GM12878 (cell line): ENCODE results near the gene LPCAT3. TPM values are rescaled to one million over a fixed set of nuclear protein-coding genes. Genes with fewer than 3 reads are reported as not detected.

ENCODE experiments used
- ATF3 ChIP-seq: IDR thresholded peaks from 2 replicates; pipeline ENCODE4 v1.6.1; 2011; ENCODE audit warnings: low read depth, mild to moderate bottlenecking, low read length, moderate library complexity, borderline replicate concordance; ENCODE audit errors: extremely low read depth
- CHD1 ChIP-seq: IDR thresholded peaks from 2 replicates; pipeline ENCODE4 v1.6.1; 2012; ENCODE audit warnings: low read depth, low read length, improper control_type of control experiment
- CUX1 ChIP-seq: IDR thresholded peaks from 2 replicates; pipeline ENCODE4 v1.6.1; 2012; ENCODE audit warnings: improper control_type of control experiment, low read depth, low read length; ENCODE audit not compliant: insufficient replicate concordance
- EGR1 ChIP-seq, 2 experiments: IDR thresholded peaks; 1 replicate in 1 of 2; 2 replicates in 1 of 2; pipeline ENCODE4 v1.6.1; 2011 to 2012; ENCODE audit warnings: low read depth in 2 of 2, low read length in 2 of 2, borderline replicate concordance in 1 of 2, mild to moderate bottlenecking in 1 of 2, moderate library complexity in 1 of 2
- HDGF ChIP-seq: fragments of 450-650 bp; IDR thresholded peaks from 2 replicates; pipeline ENCODE4 v1.6.1; 2016; ENCODE audit warnings: antibody characterized with exemption
- IRF4 ChIP-seq: IDR thresholded peaks from 2 replicates; pipeline ENCODE4 v1.6.1; 2011; ENCODE audit warnings: low read depth, low read length
- KAT2A ChIP-seq: conservative IDR thresholded peaks from 2 replicates; pipeline ENCODE4 v1.6.1; 2011; ENCODE audit warnings: low read depth, low read length; ENCODE audit not compliant: control insufficient read depth
- KLF5 ChIP-seq: fragments of 450-650 bp; IDR thresholded peaks from 2 replicates; pipeline ENCODE4 v1.6.1; 2014; ENCODE audit warnings: mild to moderate bottlenecking; ENCODE audit not compliant: partially characterized antibody
- MYC ChIP-seq: IDR thresholded peaks from 2 replicates; pipeline ENCODE4 v1.6.1; 2011; ENCODE audit warnings: mild to moderate bottlenecking, low read length, moderate library complexity, inconsistent platforms; ENCODE audit not compliant: insufficient read depth, insufficient replicate concordance, insufficient read length, severe bottlenecking
- NBN ChIP-seq: fragments of 450-650 bp; IDR thresholded peaks from 2 replicates; pipeline ENCODE4 v1.6.1; 2016
- NR2F1 ChIP-seq: fragments of 450-650 bp; conservative IDR thresholded peaks from 2 replicates; pipeline ENCODE4 v1.6.1; 2017; ENCODE audit warnings: mild to moderate bottlenecking
- ZBED1 ChIP-seq: IDR thresholded peaks from 2 replicates; pipeline ENCODE4 v1.6.1; 2016; ENCODE audit warnings: borderline replicate concordance
- ZNF217 ChIP-seq: fragments of 450-650 bp; IDR thresholded peaks from 2 replicates; pipeline ENCODE4 v1.6.1; 2017; ENCODE audit warnings: antibody characterized with exemption, mild to moderate bottlenecking
- ZNF24 ChIP-seq: fragments of 450-650 bp; IDR thresholded peaks from 2 replicates; pipeline ENCODE4 v1.6.1; 2017; ENCODE audit warnings: antibody characterized with exemption, mild to moderate bottlenecking
- polyA plus RNA-seq, 11 experiments: library from polyadenylated mRNA; depleted of rRNA in 4 of 11; unstranded in 6 of 11; stranded (reverse) in 5 of 11; fragments of >200 nt; fragmentation: Nextera tagmentation in 4 of 11; fragmentation: Illumina TruSeq in 1 of 11; extraction: Ambion mirVana in 4 of 11; extraction: Trizol in 1 of 11; gene quantifications; 1 replicate in 1 of 11; 2 replicates in 10 of 11; pipeline versions ENCODE4 v1.2.1 to v1.2.3, GENCODE V29; 2011 to 2016; ENCODE audit warnings: inconsistent platforms in 2 of 11, missing spikeins in 2 of 11, low read depth in 1 of 11
- total RNA-seq, 4 experiments: library from RNA; depleted of rRNA in 3 of 4; stranded (reverse); fragments of >200 nt in 3 of 4; fragmentation: Illumina TruSeq in 1 of 4; extraction: Trizol in 1 of 4; gene quantifications; 2 replicates each; pipeline versions ENCODE4 v1.2.1 to v1.2.3, GENCODE V29; 2013 to 2021
- TF ChIP-seq, protein P1 (sequence below): fragments of 450-650 bp; IDR thresholded peaks from 2 replicates; pipeline ENCODE4 v1.6.1; 2018; ENCODE audit warnings: mild to moderate bottlenecking, low read depth, moderate library complexity; ENCODE audit not compliant: partially characterized antibody
- TF ChIP-seq, protein P2 (sequence below): fragments of 450-650 bp; formaldehyde crosslinking; IDR thresholded peaks from 2 replicates; pipeline ENCODE4 v1.4.0; 2020; ENCODE audit warnings: mild to moderate bottlenecking, moderate library complexity
- TF ChIP-seq, protein P3 (sequence below): IDR thresholded peaks from 2 replicates; pipeline ENCODE4 v1.6.1; 2012; ENCODE audit warnings: low read depth, low read length, improper control_type of control experiment

The LPCAT3 gene
- total and polyA plus RNA-seq, 10 of the 15 experiments (the other 5 are each of a cell fraction or from before 2014, with no cell fraction given), result 2.6 to 48.3 (median 23.0) TPM

DNA sequence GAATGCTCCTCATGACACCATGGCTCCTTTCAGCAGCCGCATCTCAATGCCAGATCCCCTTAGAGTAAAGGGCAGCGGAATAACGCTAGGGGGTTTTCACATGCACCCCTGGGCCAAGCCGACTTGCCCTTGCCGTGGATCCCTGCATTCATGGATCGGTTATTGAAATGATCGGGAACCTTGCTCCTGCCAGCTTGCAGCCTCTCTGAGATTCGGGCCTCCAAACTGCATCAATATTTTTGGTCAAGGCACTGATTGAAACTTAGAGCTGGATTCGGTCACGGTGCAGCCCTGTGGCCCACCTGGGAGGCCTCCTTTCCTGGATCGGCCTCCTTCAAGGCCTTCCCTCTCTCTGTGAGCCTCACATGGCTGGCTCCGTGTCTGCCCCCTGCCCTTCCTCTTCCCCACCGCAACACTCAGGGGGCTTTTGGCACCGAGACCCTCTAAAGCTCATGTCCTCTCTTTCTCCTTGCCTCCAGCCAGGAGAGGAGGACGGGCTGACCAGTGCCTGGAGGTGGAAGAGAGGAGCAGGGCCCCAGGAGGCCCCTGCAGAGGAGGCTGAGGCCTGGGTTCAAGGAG, 65.3 kb downstream of the LPCAT3 start (continued):
- TF ChIP-seq, protein P1, sequence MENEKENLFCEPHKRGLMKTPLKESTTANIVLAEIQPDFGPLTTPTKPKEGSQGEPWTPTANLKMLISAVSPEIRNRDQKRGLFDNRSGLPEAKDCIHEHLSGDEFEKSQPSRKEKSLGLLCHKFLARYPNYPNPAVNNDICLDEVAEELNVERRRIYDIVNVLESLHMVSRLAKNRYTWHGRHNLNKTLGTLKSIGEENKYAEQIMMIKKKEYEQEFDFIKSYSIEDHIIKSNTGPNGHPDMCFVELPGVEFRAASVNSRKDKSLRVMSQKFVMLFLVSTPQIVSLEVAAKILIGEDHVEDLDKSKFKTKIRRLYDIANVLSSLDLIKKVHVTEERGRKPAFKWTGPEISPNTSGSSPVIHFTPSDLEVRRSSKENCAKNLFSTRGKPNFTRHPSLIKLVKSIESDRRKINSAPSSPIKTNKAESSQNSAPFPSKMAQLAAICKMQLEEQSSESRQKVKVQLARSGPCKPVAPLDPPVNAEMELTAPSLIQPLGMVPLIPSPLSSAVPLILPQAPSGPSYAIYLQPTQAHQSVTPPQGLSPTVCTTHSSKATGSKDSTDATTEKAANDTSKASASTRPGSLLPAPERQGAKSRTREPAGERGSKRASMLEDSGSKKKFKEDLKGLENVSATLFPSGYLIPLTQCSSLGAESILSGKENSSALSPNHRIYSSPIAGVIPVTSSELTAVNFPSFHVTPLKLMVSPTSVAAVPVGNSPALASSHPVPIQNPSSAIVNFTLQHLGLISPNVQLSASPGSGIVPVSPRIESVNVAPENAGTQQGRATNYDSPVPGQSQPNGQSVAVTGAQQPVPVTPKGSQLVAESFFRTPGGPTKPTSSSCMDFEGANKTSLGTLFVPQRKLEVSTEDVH, result no peak
- TF ChIP-seq HDGF (no peak), CUX1 (no peak), IRF4 (no peak), EGR1 (IDR thresholded peaks at IDR 0.05; ENCODE audit: borderline replicate concordance in 1 of 2, low read depth in 2 of 2, low read length in 2 of 2) (no peak), ZBED1 (no peak), MYC (no peak), KLF5 (no peak), KAT2A (no peak), ZNF217 (no peak), ATF3 (no peak), NBN (no peak), NR2F1 (no peak), CHD1 (0 out of 2 replicates have a peak, but pooled peaks have one; percentile 36), ZNF24 (no peak)
- TF ChIP-seq, protein P2, sequence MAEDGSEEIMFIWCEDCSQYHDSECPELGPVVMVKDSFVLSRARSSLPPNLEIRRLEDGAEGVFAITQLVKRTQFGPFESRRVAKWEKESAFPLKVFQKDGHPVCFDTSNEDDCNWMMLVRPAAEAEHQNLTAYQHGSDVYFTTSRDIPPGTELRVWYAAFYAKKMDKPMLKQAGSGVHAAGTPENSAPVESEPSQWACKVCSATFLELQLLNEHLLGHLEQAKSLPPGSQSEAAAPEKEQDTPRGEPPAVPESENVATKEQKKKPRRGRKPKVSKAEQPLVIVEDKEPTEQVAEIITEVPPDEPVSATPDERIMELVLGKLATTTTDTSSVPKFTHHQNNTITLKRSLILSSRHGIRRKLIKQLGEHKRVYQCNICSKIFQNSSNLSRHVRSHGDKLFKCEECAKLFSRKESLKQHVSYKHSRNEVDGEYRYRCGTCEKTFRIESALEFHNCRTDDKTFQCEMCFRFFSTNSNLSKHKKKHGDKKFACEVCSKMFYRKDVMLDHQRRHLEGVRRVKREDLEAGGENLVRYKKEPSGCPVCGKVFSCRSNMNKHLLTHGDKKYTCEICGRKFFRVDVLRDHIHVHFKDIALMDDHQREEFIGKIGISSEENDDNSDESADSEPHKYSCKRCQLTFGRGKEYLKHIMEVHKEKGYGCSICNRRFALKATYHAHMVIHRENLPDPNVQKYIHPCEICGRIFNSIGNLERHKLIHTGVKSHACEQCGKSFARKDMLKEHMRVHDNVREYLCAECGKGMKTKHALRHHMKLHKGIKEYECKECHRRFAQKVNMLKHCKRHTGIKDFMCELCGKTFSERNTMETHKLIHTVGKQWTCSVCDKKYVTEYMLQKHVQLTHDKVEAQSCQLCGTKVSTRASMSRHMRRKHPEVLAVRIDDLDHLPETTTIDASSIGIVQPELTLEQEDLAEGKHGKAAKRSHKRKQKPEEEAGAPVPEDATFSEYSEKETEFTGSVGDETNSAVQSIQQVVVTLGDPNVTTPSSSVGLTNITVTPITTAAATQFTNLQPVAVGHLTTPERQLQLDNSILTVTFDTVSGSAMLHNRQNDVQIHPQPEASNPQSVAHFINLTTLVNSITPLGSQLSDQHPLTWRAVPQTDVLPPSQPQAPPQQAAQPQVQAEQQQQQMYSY, result 0 out of 2 replicates have a peak, but pooled peaks have one; percentile 60
- TF ChIP-seq, protein P3, sequence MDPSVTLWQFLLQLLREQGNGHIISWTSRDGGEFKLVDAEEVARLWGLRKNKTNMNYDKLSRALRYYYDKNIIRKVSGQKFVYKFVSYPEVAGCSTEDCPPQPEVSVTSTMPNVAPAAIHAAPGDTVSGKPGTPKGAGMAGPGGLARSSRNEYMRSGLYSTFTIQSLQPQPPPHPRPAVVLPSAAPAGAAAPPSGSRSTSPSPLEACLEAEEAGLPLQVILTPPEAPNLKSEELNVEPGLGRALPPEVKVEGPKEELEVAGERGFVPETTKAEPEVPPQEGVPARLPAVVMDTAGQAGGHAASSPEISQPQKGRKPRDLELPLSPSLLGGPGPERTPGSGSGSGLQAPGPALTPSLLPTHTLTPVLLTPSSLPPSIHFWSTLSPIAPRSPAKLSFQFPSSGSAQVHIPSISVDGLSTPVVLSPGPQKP, result no peak
